GM23248 (cell line): ENCODE results near the gene RBPJL. TPM values are rescaled to one million over a fixed set of nuclear protein-coding genes. Genes with fewer than 3 reads are reported as not detected.

Source experiments
- DNase-seq: peaks from one replicate; pipeline ENCODE4 v3.0.0-alpha.2; 2015
- H2AFZ ChIP-seq: fragments of 200-600 bp; sonication (generic); 2 replicates; pipeline ENCODE4 v1.6.1; 2016; ENCODE audit warnings: antibody characterized with exemption
- H3F3A ChIP-seq: fragments of 200-600 bp; sonication (generic); 2 replicates; pipeline ENCODE4 v1.6.1; 2016; ENCODE audit warnings: mild to moderate bottlenecking, antibody characterized with exemption, mixed run types; ENCODE audit not compliant: insufficient read depth
- H3K27ac ChIP-seq: fragments of 200-600 bp; sonication (generic); 2 replicates; pipeline ENCODE4 v1.5.1; 2016; ENCODE audit warnings: mild to moderate bottlenecking
- H3K27me3 ChIP-seq: fragments of 200-600 bp; sonication (generic); replicated peaks from 2 replicates; pipeline ENCODE4 v1.6.1; 2016; ENCODE audit warnings: mild to moderate bottlenecking; ENCODE audit not compliant: insufficient read depth
- H3K36me3 ChIP-seq: fragments of 200-600 bp; sonication (generic); 2 replicates; pipeline ENCODE4 v1.6.1; 2016; ENCODE audit warnings: low read depth, mild to moderate bottlenecking
- H3K4me1 ChIP-seq: fragments of 200-600 bp; sonication (generic); 2 replicates; pipeline ENCODE4 v1.6.1; 2016; ENCODE audit warnings: mild to moderate bottlenecking; ENCODE audit not compliant: insufficient read depth
- H3K4me2 ChIP-seq: fragments of 200-600 bp; sonication (generic); one replicate; pipeline ENCODE4 v1.6.1; 2016; ENCODE audit warnings: mild to moderate bottlenecking; ENCODE audit not compliant: unreplicated experiment
- H3K4me3 ChIP-seq: fragments of 200-600 bp; sonication (generic); 2 replicates; pipeline ENCODE4 v1.5.1; 2016; ENCODE audit warnings: mild to moderate bottlenecking
- H3K79me2 ChIP-seq: fragments of 200-600 bp; sonication (generic); 2 replicates; pipeline ENCODE4 v1.6.1; 2016; ENCODE audit warnings: mild to moderate bottlenecking; ENCODE audit not compliant: insufficient read depth
- H3K9ac ChIP-seq: fragments of 200-600 bp; sonication (generic); 2 replicates; pipeline ENCODE4 v1.6.1; 2016; ENCODE audit warnings: mild to moderate bottlenecking
- H3K9me2 ChIP-seq: fragments of 200-600 bp; sonication (generic); 2 replicates; pipeline ENCODE4 v1.6.1; 2016; ENCODE audit warnings: mixed run types, mild to moderate bottlenecking, moderate library complexity; ENCODE audit not compliant: insufficient read depth
- H3K9me3 ChIP-seq: fragments of 200-600 bp; sonication (generic); one replicate; pipeline ENCODE4 v1.6.1; 2017; ENCODE audit warnings: low read depth
- H4K20me1 ChIP-seq: fragments of 200-600 bp; sonication (generic); 2 replicates; pipeline ENCODE4 v1.6.0; 2016; ENCODE audit not compliant: insufficient read depth
- EZH2 ChIP-seq: fragments of 200-600 bp; sonication (generic); IDR thresholded peaks from 2 replicates; pipeline ENCODE4 v1.6.1; 2018; ENCODE audit warnings: antibody characterized with exemption, mild to moderate bottlenecking; ENCODE audit not compliant: insufficient read depth, poor library complexity, severe bottlenecking
- EZH2phosphoT487 ChIP-seq: fragments of 200-600 bp; sonication (generic); IDR thresholded peaks from 2 replicates; pipeline ENCODE4 v1.6.1; 2018; ENCODE audit warnings: antibody characterized with exemption, moderate library complexity, mild to moderate bottlenecking, low read depth; ENCODE audit not compliant: insufficient read depth
- WGBS, 2 experiments: methylation state at CpG; one replicate each; pipeline ENCODE4 v1.1.6; 2015 to 2017; ENCODE audit warnings: low lambda C conversion rate in 2 of 2, low coverage in 1 of 2; ENCODE audit errors: missing lambda C conversion rate in 2 of 2; 5-methylcytosine and 5-hydroxymethylcytosine counted together
- in situ Hi-C: fragments of 300-500 bp; cut with MboI; formaldehyde crosslinking; loops from 2 replicates; pipeline ENCODE4 v1.15.0; 2020
- polyA plus RNA-seq: library from polyadenylated mRNA; unstranded; fragments of >200 nt; fragmentation: Nextera tagmentation; extraction: Ambion mirVana; gene quantifications from 2 replicates; pipeline ENCODE4 v1.2.1, GENCODE V29; 2016
- total RNA-seq: library from RNA; depleted of rRNA; stranded (reverse); fragments of >200 nt; shearing (Covaris generic); gene quantifications from 2 replicates; pipeline ENCODE4 v1.2.3, GENCODE V29; 2014

The RBPJL gene
- total and polyA plus RNA-seq, 2 experiments from 2014 or later: not detected

- H3K36me3 ChIP-seq: no peaks in the 10 kb centered on the region
- WGBS, 2 experiments: 90% methylated on average over 39 to 43 of the region's 43 CpGs
- no peaks in the 10 kb centered on the region for H3K79me2 ChIP-seq
- H3K9ac ChIP-seq: no peak overlapping the region
- in situ Hi-C loops: loop anchor here (10.0 kb wide), 1 partner anchor 470 kb away; no protein-coding TSS in a partner anchor
- H3K4me3 ChIP-seq: no peak overlapping the region
- DNase-seq: no peak
- H3K9me3 ChIP-seq: no peaks in the 10 kb centered on the region
- no peaks in the 10 kb centered on the region for H4K20me1 ChIP-seq
- H2AFZ ChIP-seq: no peak overlapping the region
- H3K4me2 ChIP-seq: no peak overlapping the region
- no peak for TF ChIP-seq EZH2
- no peak for TF ChIP-seq EZH2phosphoT487
- no peaks in the 10 kb centered on the region for H3F3A ChIP-seq
- no peaks in the 10 kb centered on the region for H3K4me1 ChIP-seq
- peaks cover 14% of the 10 kb centered on the region for H3K27me3 ChIP-seq
- H3K27ac ChIP-seq: no peak overlapping the region
- H3K9me2 ChIP-seq: no peaks in the 10 kb centered on the region
These were observed 2.1 kb upstream of the RBPJL start for GRCh38 chr20:45304464-45304999.

- peaks cover 14% of the 10 kb centered on the region for H3K27me3 ChIP-seq
- no peaks in the 10 kb centered on the region for H4K20me1 ChIP-seq
- no peak overlapping the region for H2AFZ ChIP-seq
- H3K4me2 ChIP-seq: no peak overlapping the region
- DNase-seq: no peak
- no peak overlapping the region for H3K4me3 ChIP-seq
- H3K27ac ChIP-seq: no peak overlapping the region
- no peaks in the 10 kb centered on the region for H3K79me2 ChIP-seq
- H3K9ac ChIP-seq: no peak overlapping the region
- H3K4me1 ChIP-seq: no peaks in the 10 kb centered on the region
- no peaks in the 10 kb centered on the region for H3K36me3 ChIP-seq
- H3K9me2 ChIP-seq: no peaks in the 10 kb centered on the region
- H3F3A ChIP-seq: no peaks in the 10 kb centered on the region
- in situ Hi-C loops: loop anchor here (10.0 kb wide), 1 partner anchor 470 kb away; no protein-coding TSS in a partner anchor
- no peaks in the 10 kb centered on the region for H3K9me3 ChIP-seq
- 73 to 86% methylated on average over 4 of the region's 4 CpGs for WGBS, 2 experiments
- TF ChIP-seq EZH2 (no peak), EZH2phosphoT487 (no peak)
These were observed 1.4 kb upstream of the RBPJL start for GRCh38 chr20:45305262-45305661.

- DNase-seq: no peak
- no peak overlapping the region for H2AFZ ChIP-seq
- H3K4me2 ChIP-seq: no peak overlapping the region
- no peaks in the 10 kb centered on the region for H3K36me3 ChIP-seq
- no peaks in the 10 kb centered on the region for H3K4me1 ChIP-seq
- no peak overlapping the region for H3K4me3 ChIP-seq
- no peaks in the 10 kb centered on the region for H3F3A ChIP-seq
- peaks cover 14% of the 10 kb centered on the region for H3K27me3 ChIP-seq
- H3K9me2 ChIP-seq: no peaks in the 10 kb centered on the region
- no peak overlapping the region for H3K9ac ChIP-seq
- H3K9me3 ChIP-seq: no peaks in the 10 kb centered on the region
- WGBS, 2 experiments: 16 to 20% methylated on average over 7 to 16 of the region's 16 CpGs
- H3K27ac ChIP-seq: no peak overlapping the region
- in situ Hi-C loops: loop anchor here (10.0 kb wide), 1 partner anchor 468 kb away; no protein-coding TSS in a partner anchor
- TF ChIP-seq EZH2 (no peak), EZH2phosphoT487 (no peak)
- H4K20me1 ChIP-seq: no peaks in the 10 kb centered on the region
- H3K79me2 ChIP-seq: no peaks in the 10 kb centered on the region
These were observed 518 bp downstream of the RBPJL start for GRCh38 chr20:45307076-45307640.

- no peak within 1 kb of the TSS for H3K4me3 ChIP-seq
- H3K27me3 ChIP-seq: peaks cover 14% of the 10 kb centered on the region
- no peaks in the 10 kb centered on the region for H4K20me1 ChIP-seq
- TF ChIP-seq EZH2: no peak
- TF ChIP-seq EZH2phosphoT487: no peak
- in situ Hi-C loops: loop anchor here (10.0 kb wide), 1 partner anchor 467 kb away; no protein-coding TSS in a partner anchor
- H3K9ac ChIP-seq: no peak within 1 kb of the TSS
- H2AFZ ChIP-seq: no peak within 1 kb of the TSS
- H3K4me1 ChIP-seq: no peaks in the 10 kb centered on the region
- DNase-seq: no peak
- no peaks in the 10 kb centered on the region for H3K79me2 ChIP-seq
- 14 to 19% methylated on average over 14 to 20 of the region's 20 CpGs for WGBS, 2 experiments
- no peaks in the 10 kb centered on the region for H3K36me3 ChIP-seq
- H3K4me2 ChIP-seq: no peak within 1 kb of the TSS
- no peaks in the 10 kb centered on the region for H3K9me2 ChIP-seq
- H3F3A ChIP-seq: no peaks in the 10 kb centered on the region
- no peaks in the 10 kb centered on the region for H3K9me3 ChIP-seq
- no peak within 1 kb of the TSS for H3K27ac ChIP-seq
These were observed 1.6 kb downstream of the RBPJL start, which contains the start of gene MATN4 for GRCh38 chr20:45308117-45308778. Gene MATN4, minus strand, starts transcription at chr20:45308299. Its CDS starts 2,717 bp downstream, at chr20:45305582.
